MG63 (cell line): ENCODE results near the gene IKZF5. TPM values are rescaled to one million over a fixed set of nuclear protein-coding genes. Genes with fewer than 3 reads are reported as not detected.
A peak's percentile ranks its signal among the peaks of the same experiment; 100 is the strongest.

Source experiments
- DNase-seq: peaks from one replicate; pipeline ENCODE4 v3.0.0-alpha.2; 2020
- H3K27me3 ChIP-seq: fragments of 250-450 bp; sonication (Bioruptor Pico); 2 replicates; pipeline ENCODE4 v1.5.1; 2020; ENCODE audit warnings: mild to moderate bottlenecking, moderate library complexity
- H3K36me3 ChIP-seq: fragments of 250-450 bp; sonication (Bioruptor Pico); 2 replicates; pipeline ENCODE4 v1.5.1; 2020; ENCODE audit warnings: mild to moderate bottlenecking, moderate library complexity
- H3K4me3 ChIP-seq: fragments of 250-450 bp; sonication (Bioruptor Pico); 2 replicates; pipeline ENCODE4 v1.5.1; 2020; ENCODE audit warnings: mild to moderate bottlenecking, moderate library complexity
- H3K9me3 ChIP-seq: fragments of 250-450 bp; sonication (Bioruptor Pico); 2 replicates; pipeline ENCODE4 v1.5.1; 2020; ENCODE audit warnings: mild to moderate bottlenecking, moderate library complexity
- total RNA-seq: library from RNA; depleted of rRNA; stranded (reverse); fragments of >200 nt; shearing (Covaris generic); gene quantifications from 2 replicates; pipeline ENCODE4 v1.2.3, GENCODE V29; 2014; ENCODE audit warnings: low replicate concordance; rRNA removed

Gene IKZF5
- 0.53 and 3.7 TPM in 2 replicates for total RNA-seq

- Histone ChIP-seq H3K27me3 (no peaks in the 10 kb centered on the region), H3K36me3 (peaks cover 10% of the 10 kb centered on the region), H3K4me3 (peak within 1 kb of the TSS; percentile 98), H3K9me3 (no peaks in the 10 kb centered on the region)
- peak; percentile 94 for DNase-seq
Observed at GRCh38 chr10:123008355-123009104, at the start of gene IKZF5, which contains the start of gene ACADSB. Gene IKZF5, minus strand, starts transcription at chr10:123008795. Its CDS starts 10,170 bp downstream, at chr10:122998625. Gene ACADSB, plus strand, starts transcription at chr10:123009006. Its CDS starts 24 bp downstream, at chr10:123009030.

- Histone ChIP-seq H3K9me3 (no peaks in the 10 kb centered on the region), H3K36me3 (no peaks in the 10 kb centered on the region), H3K4me3 (no peak overlapping the region), H3K27me3 (no peaks in the 10 kb centered on the region)
- no peak for DNase-seq
Observed at GRCh38 chr10:123057968-123058367, 49.4 kb upstream of the IKZF5 start.

GRCh38 chr10:123045961-123046731 lies 37.6 kb upstream of the IKZF5 start:
- H3K36me3 ChIP-seq: no peaks in the 10 kb centered on the region
- H3K9me3 ChIP-seq: no peaks in the 10 kb centered on the region
- DNase-seq: no peak
- no peaks in the 10 kb centered on the region for H3K27me3 ChIP-seq
- no peak overlapping the region for H3K4me3 ChIP-seq

GRCh38 chr10:123044391-123044790 lies 35.8 kb upstream of the IKZF5 start:
- H3K9me3 ChIP-seq: no peaks in the 10 kb centered on the region
- H3K4me3 ChIP-seq: no peak overlapping the region
- no peaks in the 10 kb centered on the region for H3K27me3 ChIP-seq
- H3K36me3 ChIP-seq: no peaks in the 10 kb centered on the region
- no peak for DNase-seq

GRCh38 chr10:123043409-123043925 lies 34.9 kb upstream of the IKZF5 start:
- Histone ChIP-seq H3K36me3 (no peaks in the 10 kb centered on the region), H3K27me3 (no peaks in the 10 kb centered on the region), H3K4me3 (no peak overlapping the region), H3K9me3 (no peaks in the 10 kb centered on the region)
- DNase-seq: peak; percentile 23

- no peak overlapping the region for H3K4me3 ChIP-seq
- H3K36me3 ChIP-seq: no peaks in the 10 kb centered on the region
- H3K27me3 ChIP-seq: no peaks in the 10 kb centered on the region
- no peak for DNase-seq
- no peaks in the 10 kb centered on the region for H3K9me3 ChIP-seq
Observed at GRCh38 chr10:123042708-123043408, 34.3 kb upstream of the IKZF5 start.

- no peak for DNase-seq
- Histone ChIP-seq H3K4me3 (no peak overlapping the region), H3K9me3 (no peaks in the 10 kb centered on the region), H3K27me3 (no peaks in the 10 kb centered on the region), H3K36me3 (no peaks in the 10 kb centered on the region)
Observed at GRCh38 chr10:123039632-123039930, 31.0 kb upstream of the IKZF5 start.

- no peak overlapping the region for H3K4me3 ChIP-seq
- no peaks in the 10 kb centered on the region for H3K9me3 ChIP-seq
- H3K36me3 ChIP-seq: no peaks in the 10 kb centered on the region
- no peak for DNase-seq
- no peaks in the 10 kb centered on the region for H3K27me3 ChIP-seq
Observed at GRCh38 chr10:123038782-123039631, 30.4 kb upstream of the IKZF5 start.

GRCh38 chr10:123035467-123036086 lies 27.0 kb upstream of the IKZF5 start:
- Histone ChIP-seq H3K36me3 (no peaks in the 10 kb centered on the region), H3K4me3 (no peak overlapping the region)

GRCh38 chr10:123034332-123034731 lies 25.7 kb upstream of the IKZF5 start:
- Histone ChIP-seq H3K27me3 (no peaks in the 10 kb centered on the region), H3K36me3 (no peaks in the 10 kb centered on the region), H3K4me3 (no peak overlapping the region), H3K9me3 (no peaks in the 10 kb centered on the region)
- DNase-seq: no peak

More at GRCh38 chr10:123035467-123036086, 27.0 kb upstream of the IKZF5 start:
- H3K9me3 ChIP-seq: no peaks in the 10 kb centered on the region
- no peaks in the 10 kb centered on the region for H3K27me3 ChIP-seq
- no peak for DNase-seq

GRCh38 chr10:123031124-123031523 lies 22.5 kb upstream of the IKZF5 start:
- Histone ChIP-seq H3K36me3 (no peaks in the 10 kb centered on the region), H3K27me3 (no peaks in the 10 kb centered on the region), H3K4me3 (no peak overlapping the region), H3K9me3 (no peaks in the 10 kb centered on the region)
- DNase-seq: no peak

- no peak for DNase-seq
- Histone ChIP-seq H3K9me3 (no peaks in the 10 kb centered on the region), H3K36me3 (no peaks in the 10 kb centered on the region), H3K4me3 (no peak overlapping the region), H3K27me3 (no peaks in the 10 kb centered on the region)
Observed at GRCh38 chr10:123027861-123028260, 19.3 kb upstream of the IKZF5 start.

- Histone ChIP-seq H3K27me3 (no peaks in the 10 kb centered on the region), H3K9me3 (no peaks in the 10 kb centered on the region), H3K36me3 (no peaks in the 10 kb centered on the region), H3K4me3 (no peak overlapping the region)
- DNase-seq: no peak
Observed at GRCh38 chr10:123026302-123026701, 17.7 kb upstream of the IKZF5 start.

GRCh38 chr10:123024540-123024939 lies 15.9 kb upstream of the IKZF5 start:
- no peak for DNase-seq

GRCh38 chr10:123021517-123021916 lies 12.9 kb upstream of the IKZF5 start:
- Histone ChIP-seq H3K27me3 (no peaks in the 10 kb centered on the region), H3K36me3 (no peaks in the 10 kb centered on the region), H3K9me3 (no peaks in the 10 kb centered on the region), H3K4me3 (no peak overlapping the region)
- no peak for DNase-seq

More at GRCh38 chr10:123024540-123024939, 15.9 kb upstream of the IKZF5 start:
- H3K9me3 ChIP-seq: no peaks in the 10 kb centered on the region
- H3K4me3 ChIP-seq: no peak overlapping the region
- H3K36me3 ChIP-seq: no peaks in the 10 kb centered on the region
- H3K27me3 ChIP-seq: no peaks in the 10 kb centered on the region
